Endometrial microvascular endothelial cells (primary cell): ENCODE data around the gene FGF1. TPM values are rescaled to one million over a fixed set of nuclear protein-coding genes. Genes with fewer than 3 reads are reported as not detected.

Source experiments
- in situ Hi-C: cut with HindIII; loops from 2 replicates; pipeline ENCODE4 v1.10.0; 2017; ENCODE audit warnings: low sequenced_read_pairs, low pct_unique_long_range_greater_than_20kb; ENCODE audit errors: inconsistent ontology term
- total RNA-seq: library from RNA; depleted of rRNA; stranded (reverse); fragments of >200 nt; gene quantifications from one replicate; pipeline ENCODE4 v1.2.3, GENCODE V29; 2015; ENCODE audit errors: inconsistent ontology term

FGF1 gene
- 0.37 TPM for total RNA-seq

DNA sequence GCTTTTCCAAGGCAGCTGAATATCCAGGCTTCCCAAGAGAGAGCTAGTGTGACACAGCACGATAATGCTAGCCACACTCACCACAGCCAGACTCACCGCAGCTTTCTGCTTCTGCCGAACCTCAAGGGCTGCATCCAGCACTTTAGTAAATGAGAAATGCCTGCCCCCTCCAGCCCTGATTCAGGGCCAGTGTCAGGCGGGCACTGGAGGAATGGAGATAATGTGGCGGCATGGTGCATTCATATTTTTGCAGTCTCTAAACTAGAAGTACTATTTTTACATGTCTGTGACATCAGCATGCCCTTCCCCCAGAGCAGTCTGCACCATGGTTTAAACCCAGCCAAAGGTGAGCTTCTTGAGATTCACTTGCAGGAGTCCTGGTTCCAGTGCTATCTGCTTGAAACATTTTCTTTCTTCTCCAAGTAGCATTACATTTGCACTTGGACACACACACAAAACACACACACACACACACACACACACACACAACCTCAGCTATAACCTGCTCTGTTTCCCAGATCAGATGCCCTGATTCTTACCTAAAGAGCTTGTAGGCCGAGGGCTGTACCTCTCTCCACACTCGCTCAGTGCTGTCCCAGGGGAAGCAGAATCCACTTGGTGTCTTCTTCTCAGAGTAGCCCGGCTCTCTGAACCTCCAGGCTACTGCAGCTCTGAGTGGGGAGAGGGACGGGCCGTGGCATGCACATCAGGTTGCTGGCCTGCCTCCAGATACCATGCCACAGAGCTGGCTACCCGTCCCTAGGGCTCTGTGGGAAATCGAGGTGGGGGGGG is at the start of gene FGF1:
TSS of gene FGF1 (minus strand) at position 673 of the 792 bp plus-strand sequence. CDS start 71,963 bp downstream, outside the sequence.
- in situ Hi-C loops = no loop called here

DNA sequence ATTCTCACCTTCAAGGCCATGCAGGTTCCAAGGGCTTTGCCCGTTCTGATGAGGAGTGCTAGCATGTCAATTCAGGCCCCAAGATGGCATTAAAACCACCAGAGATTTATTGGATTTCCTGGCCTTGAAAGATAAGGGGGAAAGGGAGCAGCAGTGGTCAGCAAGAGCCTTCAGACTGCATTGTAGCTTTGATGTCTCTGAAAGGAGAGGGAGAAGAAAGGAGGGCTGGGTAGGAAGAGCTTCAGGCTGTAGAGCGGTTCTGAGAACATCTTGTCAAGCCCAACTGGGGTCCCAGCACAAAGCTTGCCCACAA is 41.8 kb upstream of the FGF1 start:
- in situ Hi-C loops = loop anchor here (10.0 kb wide), 1 partner anchor 147 kb away; no protein-coding TSS in a partner anchor

DNA sequence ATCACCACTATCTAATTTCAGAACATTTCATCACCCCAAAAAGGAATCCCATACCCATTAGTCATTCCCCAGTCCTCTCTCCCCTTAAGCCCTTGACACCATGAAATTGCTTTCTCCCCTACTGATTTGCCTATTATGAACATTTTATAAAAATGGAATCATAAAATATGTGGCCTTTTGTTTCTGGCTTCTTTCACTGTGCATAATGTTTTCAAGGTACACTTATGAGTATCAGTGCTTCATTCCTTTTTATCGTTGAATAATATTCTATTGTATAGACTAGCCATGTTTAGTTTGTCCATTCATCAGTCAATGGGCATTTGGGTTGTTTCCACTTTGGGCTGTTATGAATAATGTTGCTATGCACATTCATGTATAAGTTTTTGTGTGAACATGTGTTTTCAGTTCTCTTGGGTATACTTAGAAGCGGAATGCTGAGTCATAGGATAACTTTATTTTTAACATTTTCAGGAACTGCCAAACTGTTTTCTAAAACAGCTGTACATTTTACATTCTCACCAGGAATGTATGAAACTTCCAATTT is 40.4 kb upstream of the FGF1 start:
- in situ Hi-C loops = loop anchor here (10.0 kb wide), 1 partner anchor 149 kb away; no protein-coding TSS in a partner anchor

DNA sequence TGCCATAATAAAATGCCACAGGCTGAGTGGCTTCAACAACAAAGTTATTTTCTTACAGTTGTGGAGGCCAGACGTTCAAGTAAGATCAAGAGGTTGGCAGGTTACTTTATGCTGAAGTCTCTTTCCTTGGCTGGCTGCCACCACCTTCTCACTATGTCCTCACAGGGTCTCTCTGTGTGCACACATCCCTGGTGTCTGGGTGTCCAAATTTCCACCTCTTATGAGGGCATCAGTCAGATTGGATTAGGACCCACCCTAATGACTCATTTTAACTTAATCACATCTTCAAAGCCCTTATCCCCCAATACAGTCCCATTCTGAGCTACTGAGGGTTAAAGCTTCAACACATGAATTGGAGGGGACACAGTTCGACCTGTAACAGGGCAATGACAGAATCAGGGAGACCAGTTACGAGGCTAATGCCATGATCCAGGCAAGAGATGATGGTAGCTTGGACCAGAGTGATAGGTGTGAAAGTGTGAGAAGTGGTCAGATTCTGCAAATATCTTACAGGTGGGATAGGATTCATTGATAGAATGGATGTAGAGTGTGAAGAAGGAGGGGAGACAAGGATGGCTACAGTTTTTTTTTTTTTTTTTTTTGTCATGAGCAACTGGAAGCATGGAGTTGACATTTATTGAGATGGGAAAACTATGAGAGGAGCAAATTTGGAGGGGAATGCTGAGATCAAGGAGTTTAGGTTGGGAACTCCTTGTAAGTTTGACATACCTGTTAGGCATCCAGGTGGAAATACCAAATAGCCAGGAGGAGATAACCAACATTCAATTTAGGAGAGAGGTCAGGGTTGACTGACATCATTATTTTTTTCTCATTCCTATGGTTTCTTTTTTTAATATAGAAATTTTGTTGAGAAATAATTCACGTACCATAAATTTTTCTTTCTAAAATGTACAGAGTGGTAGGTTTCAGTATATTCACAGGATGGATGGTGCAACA is 39.6 kb upstream of the FGF1 start:
- in situ Hi-C loops = loop anchor here (10.0 kb wide), 1 partner anchor 149 kb away; no protein-coding TSS in a partner anchor

DNA sequence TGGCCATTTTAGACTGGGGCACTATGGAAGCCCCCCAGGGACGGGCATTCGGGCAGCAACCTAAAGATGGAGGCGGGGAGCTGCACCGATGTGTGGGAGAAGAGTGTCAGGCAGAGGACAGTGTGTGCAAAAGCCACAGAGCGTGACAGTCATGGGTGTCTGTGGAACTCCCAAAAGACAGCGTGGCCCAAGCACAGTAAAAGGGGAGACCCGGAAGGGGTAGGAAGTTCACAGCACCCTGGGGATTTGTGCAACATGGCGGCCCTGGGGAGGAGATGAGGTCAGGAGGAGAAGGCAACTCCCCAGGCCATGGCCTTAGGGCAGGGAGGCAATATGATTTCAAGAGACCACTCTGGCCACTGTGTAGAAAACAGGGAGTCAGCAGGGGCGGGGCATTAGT is 38.9 kb upstream of the FGF1 start:
- in situ Hi-C loops = loop anchor here (10.0 kb wide), 1 partner anchor 150 kb away; no protein-coding TSS in a partner anchor

DNA sequence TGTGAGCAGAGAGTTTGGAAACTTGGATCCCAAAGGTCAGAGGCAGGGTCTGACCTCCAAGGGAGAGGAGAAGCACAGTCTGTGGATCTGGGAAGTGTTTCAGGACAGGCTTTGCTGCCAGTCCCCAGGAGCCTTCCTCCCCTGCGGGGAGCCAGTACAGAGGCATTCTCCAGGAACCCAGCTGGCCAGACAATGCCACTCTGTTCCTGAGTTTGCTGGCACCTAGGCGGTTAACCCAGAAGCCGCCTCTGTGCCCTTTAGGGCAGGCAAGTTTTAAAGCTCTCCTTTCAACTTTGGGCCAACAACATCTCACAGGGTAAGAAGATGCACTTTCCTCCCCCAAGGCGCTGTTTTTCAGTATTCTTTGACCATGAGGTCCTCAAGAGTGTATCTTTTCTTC is 37.0 kb upstream of the FGF1 start:
- in situ Hi-C loops = loop anchor here (10.0 kb wide), 1 partner anchor 152 kb away; no protein-coding TSS in a partner anchor

DNA sequence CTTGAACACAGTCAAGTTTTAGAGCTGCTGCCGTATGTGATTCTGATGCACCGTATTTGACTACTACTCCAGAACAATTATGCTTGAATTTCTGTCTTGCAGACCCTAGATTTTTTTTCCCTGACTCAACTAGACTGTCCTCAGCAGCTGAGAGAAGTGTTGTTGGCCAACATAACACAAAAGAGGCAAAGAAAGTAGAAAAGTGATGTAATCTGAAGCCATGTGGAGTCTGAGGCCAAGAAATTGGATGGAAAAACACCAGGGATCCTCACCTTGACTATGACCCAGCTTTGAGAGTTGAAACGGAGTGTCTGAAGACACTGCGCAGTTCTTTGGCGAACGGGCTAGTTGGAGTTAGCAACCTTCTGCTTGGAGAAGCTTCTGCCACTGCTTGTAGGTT is 36.3 kb upstream of the FGF1 start:
- in situ Hi-C loops = loop anchor here (10.0 kb wide), 1 partner anchor 153 kb away; no protein-coding TSS in a partner anchor

DNA sequence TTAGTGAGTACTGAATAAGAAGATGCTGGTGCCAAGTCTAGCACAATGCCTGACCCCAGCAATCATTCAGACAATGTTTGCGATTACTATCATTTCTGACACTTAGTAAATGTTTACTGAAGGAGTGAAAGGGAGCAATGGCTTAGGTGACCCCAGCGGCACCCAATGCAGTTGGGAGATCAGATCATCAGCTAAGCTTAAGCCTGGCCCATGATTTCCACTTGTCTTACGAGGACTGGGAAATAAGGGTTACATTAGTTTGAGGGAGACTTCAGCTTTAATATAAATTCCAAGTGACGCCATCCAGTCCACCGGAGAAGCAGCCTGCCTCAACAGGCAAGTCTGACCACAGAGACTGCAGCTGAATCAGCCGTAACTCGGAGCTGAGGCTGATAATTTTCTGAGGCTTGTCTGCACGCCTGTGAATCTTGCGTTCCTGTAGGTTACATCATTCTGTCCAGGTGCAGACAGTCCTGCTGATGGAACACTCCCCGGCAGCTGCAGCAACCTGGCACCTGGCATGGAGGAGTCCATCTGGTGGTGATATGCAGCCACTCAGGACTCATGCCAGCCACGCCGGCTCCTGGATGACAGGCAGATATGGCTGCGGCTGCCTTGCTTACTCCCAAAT is 34.9 kb upstream of the FGF1 start:
- in situ Hi-C loops = loop anchor here (10.0 kb wide), 1 partner anchor 154 kb away; no protein-coding TSS in a partner anchor

DNA sequence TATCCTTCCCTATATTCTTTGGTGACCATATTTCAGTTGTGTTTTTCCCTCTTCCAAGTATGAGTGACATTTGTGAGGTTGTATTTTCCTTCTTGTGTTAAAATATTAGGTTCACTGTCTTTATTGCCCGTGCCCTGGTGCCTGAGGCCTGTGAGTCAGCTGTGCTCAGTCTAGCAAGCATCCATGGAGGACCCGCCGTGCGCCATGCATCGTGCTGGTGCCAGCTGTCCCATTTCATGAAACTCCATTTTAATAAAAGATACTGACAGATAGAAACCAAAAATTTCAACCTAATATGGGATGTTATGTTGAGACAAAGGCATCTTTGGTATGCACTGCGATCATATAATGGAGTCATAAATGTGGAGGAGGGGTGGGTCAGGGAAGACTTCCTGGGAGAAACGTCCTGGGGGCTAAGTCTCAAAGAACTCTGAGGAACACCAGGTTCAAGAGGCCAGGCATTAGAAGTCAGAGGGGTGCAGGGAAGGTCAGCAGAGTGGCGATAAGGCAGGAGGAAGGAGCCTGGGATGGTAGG is 34.0 kb upstream of the FGF1 start:
- in situ Hi-C loops = loop anchor here (10.0 kb wide), 1 partner anchor 155 kb away; no protein-coding TSS in a partner anchor

DNA sequence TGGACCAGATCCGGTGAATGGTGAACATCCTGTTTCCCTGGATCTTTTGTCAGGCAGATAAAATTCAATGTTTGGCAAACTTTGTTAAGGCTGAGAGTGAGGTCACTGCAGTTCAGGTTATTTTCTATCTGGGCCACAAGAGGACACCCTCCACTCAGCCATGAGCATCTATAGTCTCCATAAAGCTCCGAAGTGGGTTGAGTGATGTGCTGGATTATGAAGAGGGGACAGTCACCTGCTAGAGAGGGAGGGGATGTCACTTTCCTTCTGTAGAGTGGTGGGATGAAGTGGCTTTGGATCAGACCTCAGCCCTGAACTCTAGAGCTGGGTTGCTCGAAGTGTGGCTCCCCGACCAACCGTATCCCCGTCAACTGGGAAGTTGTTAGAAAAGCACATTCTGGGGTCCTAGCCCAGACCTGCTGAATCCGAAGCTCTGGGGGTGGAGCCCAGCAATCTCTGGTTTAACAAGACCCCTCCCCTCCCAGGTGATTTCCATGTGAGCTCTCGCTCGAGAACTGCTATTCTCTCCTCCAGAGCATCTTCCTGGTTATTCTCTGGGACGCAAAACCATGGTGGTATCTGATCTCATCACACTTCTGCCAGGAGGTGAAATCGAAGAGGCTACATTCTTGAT is 31.8 kb upstream of the FGF1 start:
- in situ Hi-C loops = no loop called here

DNA sequence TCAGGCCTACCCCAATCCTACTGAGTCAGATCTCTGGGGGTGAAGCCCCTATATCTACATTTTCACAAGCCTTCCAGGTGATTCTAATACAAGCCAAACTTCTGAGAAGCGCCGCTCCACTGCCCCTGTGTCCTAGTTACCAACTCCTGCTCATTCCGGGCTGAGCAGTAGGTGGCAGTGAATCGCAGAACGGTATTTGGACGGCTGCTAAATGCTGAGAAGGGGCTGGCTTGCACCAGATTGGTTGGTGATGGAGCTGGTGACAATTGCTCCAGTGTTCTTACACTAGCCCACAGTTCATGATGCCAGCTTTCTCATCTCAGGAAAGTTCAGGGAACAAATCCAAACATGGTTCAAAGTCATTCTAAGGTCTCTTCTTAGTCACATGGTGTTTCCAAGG is 31.1 kb upstream of the FGF1 start:
- in situ Hi-C loops = no loop called here

DNA sequence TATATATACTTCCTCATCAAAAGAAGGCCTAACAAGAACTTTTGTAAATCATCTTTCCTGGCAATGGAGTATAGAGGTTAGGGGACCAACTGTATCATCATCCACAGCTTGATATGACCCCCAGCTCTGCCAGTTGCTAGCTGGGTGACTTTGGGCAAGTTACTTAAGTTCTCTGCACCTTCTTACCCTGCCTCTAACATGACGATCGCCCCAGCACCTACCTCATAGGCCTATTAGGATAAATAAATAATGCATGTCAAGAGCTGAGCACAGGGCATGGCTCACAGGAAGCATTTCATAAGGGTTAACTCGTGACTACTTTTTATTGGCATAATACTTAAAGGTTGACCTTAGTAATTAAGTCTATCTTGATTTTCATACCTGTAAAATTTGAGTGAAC is 29.4 kb upstream of the FGF1 start:
- in situ Hi-C loops = no loop called here

DNA sequence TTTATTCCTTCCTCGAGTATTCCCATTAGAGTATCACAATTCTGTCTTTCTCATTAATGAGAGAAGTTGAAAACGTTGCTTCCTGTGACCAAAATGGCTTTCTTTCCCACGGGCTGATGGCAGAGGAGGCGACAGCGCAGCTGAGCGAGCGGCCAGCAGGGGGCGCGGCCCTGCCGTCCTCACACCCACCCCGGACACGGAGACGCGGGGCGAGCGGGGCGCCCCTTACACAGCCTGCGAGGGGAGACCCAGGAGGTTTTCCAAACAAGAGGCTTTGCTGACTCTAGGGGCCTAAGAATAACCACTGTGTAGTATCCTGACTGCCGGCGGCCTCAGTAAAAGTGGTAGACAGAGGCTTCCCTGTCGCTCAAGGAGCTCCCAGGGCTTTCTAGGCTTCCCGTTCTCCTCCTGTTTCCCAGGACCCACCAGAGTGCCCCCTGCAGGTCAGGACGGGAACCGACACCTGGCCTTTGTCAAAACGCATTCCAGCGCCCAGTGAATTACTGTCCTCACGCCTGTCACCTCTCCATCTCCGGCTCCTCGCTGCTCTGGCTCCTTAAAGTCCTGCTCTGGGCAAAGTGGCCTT is 27.3 kb upstream of the FGF1 start:
- in situ Hi-C loops = loop anchor here (5.0 kb wide), 1 partner anchor 46 kb away; no protein-coding TSS in a partner anchor

DNA sequence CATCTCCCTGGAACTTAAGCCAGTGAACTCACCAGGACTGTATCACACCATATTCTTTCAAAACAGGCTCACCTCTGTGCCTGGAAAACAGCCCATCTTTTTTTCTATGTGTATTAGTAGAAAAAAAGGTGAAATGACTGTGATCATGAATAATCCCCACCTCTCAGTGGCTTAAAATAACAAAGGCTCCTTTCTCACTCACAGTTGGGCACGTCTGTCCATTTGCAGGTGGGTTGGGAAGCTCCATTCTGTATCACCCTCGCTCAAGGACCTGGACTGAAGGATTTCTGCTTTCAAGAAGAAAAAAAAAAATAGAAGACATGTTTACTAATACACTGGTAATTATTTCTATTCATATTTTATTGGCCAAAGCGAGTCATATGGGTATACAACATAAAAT is 17.3 kb upstream of the FGF1 start:
- in situ Hi-C loops = no loop called here

DNA sequence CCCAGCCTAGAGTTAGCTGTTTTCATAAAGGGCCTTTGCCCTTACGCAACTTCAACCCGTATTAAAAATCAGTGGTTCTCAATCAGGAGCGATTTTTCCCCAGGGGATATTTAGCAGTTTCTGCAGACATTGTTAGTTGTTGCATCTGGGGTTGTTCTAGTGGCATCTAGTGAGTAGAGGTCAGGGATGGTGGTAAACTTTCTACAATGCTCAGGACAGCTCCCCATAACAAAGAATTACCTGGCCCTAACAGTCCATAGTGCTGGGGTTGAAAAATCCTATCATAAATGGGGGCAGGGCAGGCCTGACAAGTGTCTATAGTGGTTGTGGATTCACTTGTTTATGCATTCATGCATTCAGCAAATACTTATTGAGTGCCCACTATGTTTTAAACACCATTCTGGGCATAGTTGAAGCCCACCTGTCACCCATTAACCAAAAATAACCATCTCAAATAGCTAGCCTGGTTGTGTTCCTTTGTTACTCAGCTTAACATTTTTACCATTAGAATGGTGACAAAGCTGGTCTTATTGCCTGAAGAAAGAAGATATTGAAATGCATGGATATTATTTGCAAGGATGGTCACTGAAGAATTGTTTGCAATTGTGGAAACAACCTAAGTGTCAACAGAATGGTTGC is 15.9 kb upstream of the FGF1 start:
- in situ Hi-C loops = no loop called here

DNA sequence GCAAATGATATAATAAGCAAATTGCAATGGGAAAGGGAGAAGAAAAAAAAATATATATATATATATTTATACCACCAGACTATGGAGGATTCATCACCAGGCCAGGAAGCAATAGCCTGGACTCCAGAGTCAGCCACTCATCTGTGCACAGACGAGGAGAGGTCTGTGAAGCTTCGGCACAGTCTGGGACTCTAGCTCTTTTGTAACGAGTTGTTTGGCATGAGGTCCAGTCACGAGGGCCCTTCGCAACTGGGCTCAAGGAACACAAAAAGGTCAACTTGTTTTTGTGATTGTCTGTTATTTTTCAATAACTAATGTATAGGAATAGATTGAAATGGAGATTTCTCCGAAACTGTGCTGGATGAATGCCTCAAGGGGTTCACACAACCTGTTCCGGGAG is 14.7 kb upstream of the FGF1 start:
- in situ Hi-C loops = no loop called here

DNA sequence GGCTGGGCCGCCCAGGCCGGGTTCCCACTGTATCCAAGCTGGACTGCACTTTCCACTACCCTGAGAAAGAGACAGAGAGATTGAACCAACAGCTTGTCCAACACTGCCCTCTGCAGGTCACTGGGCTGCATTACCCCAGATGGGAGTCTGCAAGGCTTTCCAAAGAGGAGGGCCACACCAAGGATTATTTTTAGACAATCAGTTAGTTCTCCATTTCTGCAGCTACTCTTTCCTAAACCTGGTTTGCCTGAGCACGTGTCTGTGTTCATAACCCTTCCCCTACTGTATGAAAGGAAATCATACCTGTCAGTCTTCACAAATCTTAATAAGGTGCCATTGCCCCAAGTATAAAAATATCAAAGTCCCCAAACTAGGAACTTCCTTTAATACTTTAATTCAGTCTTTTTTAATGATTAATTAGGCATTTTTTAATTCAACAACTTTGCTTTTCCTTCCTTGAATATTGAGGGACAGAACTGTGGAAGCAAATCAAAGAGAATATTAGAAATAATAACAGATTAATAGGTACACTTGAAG is 13.4 kb upstream of the FGF1 start:
- in situ Hi-C loops = no loop called here
